KMS-11 (cell line): ENCODE data around the gene UNC13D.

Source experiments
- H2AFZ ChIP-seq: fragments of 200-600 bp; sonication (generic); 2 replicates; pipeline ENCODE4 v1.6.1; 2016; ENCODE audit warnings: antibody characterized with exemption, mixed run types, low read depth
- H3K27ac ChIP-seq: fragments of 200-600 bp; sonication (generic); 2 replicates; pipeline ENCODE4 v1.6.1; 2016; ENCODE audit warnings: mild to moderate bottlenecking, mixed run types
- H3K27me3 ChIP-seq: fragments of 200-600 bp; sonication (generic); 2 replicates; pipeline ENCODE4 v1.6.1; 2017; ENCODE audit warnings: mild to moderate bottlenecking, low read depth, mixed run types, moderate library complexity; ENCODE audit not compliant: insufficient read depth
- H3K36me3 ChIP-seq: fragments of 200-600 bp; sonication (generic); 2 replicates; pipeline ENCODE4 v1.6.1; 2017; ENCODE audit warnings: mild to moderate bottlenecking, mixed run types; ENCODE audit not compliant: insufficient read depth
- H3K4me1 ChIP-seq: fragments of 200-600 bp; sonication (generic); 2 replicates; pipeline ENCODE4 v1.6.1; 2016; ENCODE audit warnings: mild to moderate bottlenecking, low read depth, mixed run types; ENCODE audit not compliant: poor library complexity, severe bottlenecking
- H3K4me2 ChIP-seq: fragments of 200-600 bp; sonication (generic); 2 replicates; pipeline ENCODE4 v1.7.0; 2016; ENCODE audit warnings: mild to moderate bottlenecking, mixed run types
- H3K4me3 ChIP-seq: fragments of 200-600 bp; sonication (generic); IDR thresholded peaks from 2 replicates; pipeline ENCODE4 v1.6.1; 2017; ENCODE audit warnings: low read depth, low read length, mixed read lengths; ENCODE audit not compliant: insufficient read depth
- H3K79me2 ChIP-seq: fragments of 200-600 bp; sonication (generic); 2 replicates; pipeline ENCODE4 v1.6.1; 2016; ENCODE audit warnings: low read depth, mixed run types; ENCODE audit not compliant: insufficient read depth
- H3K9ac ChIP-seq: fragments of 200-600 bp; sonication (generic); 2 replicates; pipeline ENCODE4 v1.6.1; 2016; ENCODE audit warnings: mild to moderate bottlenecking, mixed run types
- H4K20me1 ChIP-seq: fragments of 200-600 bp; sonication (generic); 2 replicates; pipeline ENCODE4 v1.6.1; 2016; ENCODE audit warnings: mild to moderate bottlenecking, mixed run types; ENCODE audit not compliant: insufficient read depth
- TF ChIP-seq, protein P1 (sequence below): fragments of 200-600 bp; sonication (generic); conservative IDR thresholded peaks from 2 replicates; pipeline ENCODE4 v1.6.1; 2017; ENCODE audit warnings: low read depth, mild to moderate bottlenecking, antibody characterized with exemption, low read length, moderate library complexity, mixed read lengths

Gene UNC13D

DNA sequence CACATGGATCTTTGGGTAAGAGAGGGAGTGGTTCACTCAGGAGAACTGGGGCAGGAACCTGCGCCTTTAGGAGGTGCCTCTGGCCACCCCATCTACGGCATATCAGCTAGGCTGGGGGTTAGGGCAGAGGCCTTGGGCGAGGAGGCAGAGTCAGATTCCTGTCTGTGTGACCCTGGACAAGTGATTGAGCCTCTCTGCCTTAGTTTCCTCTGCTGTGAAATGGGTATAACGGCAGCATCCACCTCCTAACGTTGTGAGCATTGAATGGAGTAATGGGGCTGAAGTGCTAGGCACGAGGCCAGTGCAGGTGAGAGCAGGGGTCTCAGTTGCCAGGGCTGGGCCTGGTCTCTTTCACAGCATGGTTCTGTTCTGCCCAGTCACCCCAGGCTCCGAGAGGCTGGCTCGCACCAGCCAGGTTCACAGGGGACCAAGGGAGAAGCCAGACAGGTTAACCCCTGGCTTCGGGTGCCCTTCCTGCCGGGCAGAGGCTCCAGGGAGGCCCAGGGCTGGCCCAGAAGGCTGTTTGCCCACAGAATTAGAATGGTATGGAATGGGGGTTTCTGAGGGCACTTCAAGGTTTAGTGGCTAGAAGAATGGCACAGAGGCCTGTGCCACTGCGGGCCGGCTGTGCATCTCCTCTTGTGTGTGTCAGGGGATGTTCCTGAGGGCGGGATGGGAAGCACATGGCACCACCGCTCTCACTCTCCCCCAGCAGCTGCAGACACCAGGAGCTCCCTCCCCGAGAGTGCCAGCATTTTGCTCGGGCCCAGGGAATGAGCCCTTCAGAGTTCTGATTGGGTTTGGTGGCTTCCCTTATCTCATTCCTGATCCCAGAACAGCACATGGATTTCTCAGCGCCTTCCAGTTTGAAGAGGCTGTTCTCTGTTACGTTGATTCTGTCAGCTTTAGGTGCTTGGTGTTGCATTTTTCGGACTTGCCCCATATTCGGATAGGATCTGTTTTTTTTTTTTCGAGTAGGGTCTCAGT lies 23.8 kb downstream of the UNC13D start:
- Histone ChIP-seq H3K4me3 (no peak overlapping the region), H2AFZ (no peak overlapping the region), H3K4me1 (peaks cover 5% of the 10 kb centered on the region), H3K4me2 (no peak overlapping the region), H3K79me2 (no peaks in the 10 kb centered on the region), H4K20me1 (no peaks in the 10 kb centered on the region), H3K36me3 (no peaks in the 10 kb centered on the region), H3K27me3 (no peaks in the 10 kb centered on the region), H3K27ac (no peak overlapping the region), H3K9ac (no peak overlapping the region)
- TF ChIP-seq, protein P1, sequence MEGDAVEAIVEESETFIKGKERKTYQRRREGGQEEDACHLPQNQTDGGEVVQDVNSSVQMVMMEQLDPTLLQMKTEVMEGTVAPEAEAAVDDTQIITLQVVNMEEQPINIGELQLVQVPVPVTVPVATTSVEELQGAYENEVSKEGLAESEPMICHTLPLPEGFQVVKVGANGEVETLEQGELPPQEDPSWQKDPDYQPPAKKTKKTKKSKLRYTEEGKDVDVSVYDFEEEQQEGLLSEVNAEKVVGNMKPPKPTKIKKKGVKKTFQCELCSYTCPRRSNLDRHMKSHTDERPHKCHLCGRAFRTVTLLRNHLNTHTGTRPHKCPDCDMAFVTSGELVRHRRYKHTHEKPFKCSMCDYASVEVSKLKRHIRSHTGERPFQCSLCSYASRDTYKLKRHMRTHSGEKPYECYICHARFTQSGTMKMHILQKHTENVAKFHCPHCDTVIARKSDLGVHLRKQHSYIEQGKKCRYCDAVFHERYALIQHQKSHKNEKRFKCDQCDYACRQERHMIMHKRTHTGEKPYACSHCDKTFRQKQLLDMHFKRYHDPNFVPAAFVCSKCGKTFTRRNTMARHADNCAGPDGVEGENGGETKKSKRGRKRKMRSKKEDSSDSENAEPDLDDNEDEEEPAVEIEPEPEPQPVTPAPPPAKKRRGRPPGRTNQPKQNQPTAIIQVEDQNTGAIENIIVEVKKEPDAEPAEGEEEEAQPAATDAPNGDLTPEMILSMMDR: no peak

- H3K79me2 ChIP-seq: no peaks in the 10 kb centered on the region
- H3K4me1 ChIP-seq: peaks cover 5% of the 10 kb centered on the region
- H3K4me3 ChIP-seq: no peak overlapping the region
- H2AFZ ChIP-seq: no peak overlapping the region
- no peaks in the 10 kb centered on the region for H3K36me3 ChIP-seq
- TF ChIP-seq, protein P1: no peak
- H3K27ac ChIP-seq: no peak overlapping the region
- no peak overlapping the region for H3K9ac ChIP-seq
- H3K4me2 ChIP-seq: no peak overlapping the region
- no peaks in the 10 kb centered on the region for H3K27me3 ChIP-seq
- no peaks in the 10 kb centered on the region for H4K20me1 ChIP-seq
Observed at GRCh38 chr17:75819678-75820077, 24.5 kb downstream of the UNC13D start.

DNA sequence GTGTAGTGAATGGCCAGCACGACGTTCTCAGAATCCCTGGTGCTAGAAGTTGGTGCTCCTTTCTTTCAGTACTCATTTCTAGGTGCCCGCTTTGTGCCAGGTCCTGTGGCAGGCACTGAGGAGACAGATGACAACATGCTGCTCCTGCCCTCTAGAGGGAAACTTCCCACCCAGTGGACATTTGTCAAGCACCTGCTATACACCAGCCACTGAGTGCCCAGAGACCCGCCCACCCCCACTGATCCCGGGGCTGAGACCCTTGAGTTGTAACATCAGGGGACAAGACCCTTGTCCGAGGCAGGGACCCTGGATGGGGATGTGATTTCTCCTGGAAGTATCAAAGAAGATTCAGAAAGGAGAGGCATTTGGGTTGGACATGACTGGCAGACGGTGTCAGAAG lies 25.1 kb downstream of the UNC13D start:
- no peak overlapping the region for H3K27ac ChIP-seq
- no peak overlapping the region for H3K4me2 ChIP-seq
- H3K4me1 ChIP-seq: peaks cover 5% of the 10 kb centered on the region
- H3K36me3 ChIP-seq: no peaks in the 10 kb centered on the region
- H3K27me3 ChIP-seq: no peaks in the 10 kb centered on the region
- TF ChIP-seq, protein P1: no peak
- no peaks in the 10 kb centered on the region for H3K79me2 ChIP-seq
- H3K4me3 ChIP-seq: no peak overlapping the region
- H3K9ac ChIP-seq: no peak overlapping the region
- H4K20me1 ChIP-seq: no peaks in the 10 kb centered on the region
- no peak overlapping the region for H2AFZ ChIP-seq

DNA sequence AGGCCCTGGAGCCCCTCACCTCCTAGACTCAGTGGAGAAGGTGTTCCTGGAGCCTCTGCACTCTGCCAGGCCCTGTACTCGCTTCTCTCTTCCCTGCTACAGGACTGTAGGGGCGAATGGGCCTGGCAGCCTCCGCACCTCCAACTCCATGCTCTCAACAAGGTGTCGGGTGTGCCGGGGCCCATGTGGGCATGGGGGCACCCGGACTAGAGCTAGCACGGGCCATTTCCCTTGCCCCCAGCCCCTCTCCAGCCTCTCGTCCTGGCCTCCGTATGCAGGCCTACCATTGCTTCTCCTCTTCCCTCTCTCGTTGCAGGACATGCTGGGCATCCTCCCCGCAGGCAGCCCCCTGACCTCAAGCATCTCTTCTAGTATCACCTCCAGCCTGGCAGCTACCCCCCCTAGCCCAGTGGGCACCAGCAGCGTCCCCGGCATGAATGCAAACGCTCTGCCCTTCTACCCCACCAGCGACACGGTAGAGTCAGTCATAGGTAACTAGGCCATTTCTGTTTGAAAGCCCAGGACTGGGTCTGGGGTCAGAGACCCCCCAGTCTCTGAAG lies 25.8 kb downstream of the UNC13D start:
- Histone ChIP-seq H2AFZ (no peak overlapping the region), H3K9ac (no peak overlapping the region), H3K27ac (no peak overlapping the region), H3K36me3 (no peaks in the 10 kb centered on the region), H3K79me2 (no peaks in the 10 kb centered on the region), H3K4me2 (no peak overlapping the region), H3K4me1 (peaks cover 5% of the 10 kb centered on the region), H4K20me1 (no peaks in the 10 kb centered on the region), H3K27me3 (no peaks in the 10 kb centered on the region), H3K4me3 (no peak overlapping the region)
- TF ChIP-seq, protein P1: no peak
